ENCODE results near the gene LCP2. TPM values are rescaled to one million over a fixed set of nuclear protein-coding genes. Genes with fewer than 3 reads are reported as not detected.

The LCP2 gene
- total RNA-seq, 1 experiment from 2014 or later = not detected

DNA sequence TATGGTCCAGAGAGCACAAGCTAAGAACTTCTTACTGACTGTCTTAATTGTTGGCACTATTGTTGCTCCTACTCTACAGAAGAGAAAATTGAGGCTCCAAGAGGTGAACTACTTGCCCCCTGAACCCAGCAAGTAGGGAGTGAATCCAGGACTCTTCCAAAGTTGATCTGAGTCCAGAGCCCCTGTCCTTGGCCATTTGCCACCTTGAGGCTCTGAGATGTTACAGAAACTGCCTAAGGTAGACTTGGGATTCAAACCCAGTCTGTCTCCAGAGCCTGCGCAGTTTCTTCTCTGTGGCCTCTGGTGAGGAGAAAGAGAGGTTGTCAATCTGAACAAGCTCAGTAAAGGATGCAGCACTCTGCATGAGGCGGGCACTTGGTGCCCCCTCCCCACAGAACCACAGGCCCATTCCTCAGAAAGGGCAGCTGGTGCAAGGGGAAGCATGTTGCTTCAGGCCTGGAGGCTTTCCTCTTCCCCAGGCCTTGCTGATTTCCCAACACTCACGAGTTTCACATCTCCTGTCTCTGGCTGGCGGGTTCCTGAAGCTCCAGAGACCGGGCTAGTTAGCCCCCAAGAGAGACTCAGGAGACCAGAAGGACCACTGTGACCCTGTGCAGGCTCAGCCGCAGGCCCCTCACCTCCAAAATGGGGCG is 2.9 kb upstream of the LCP2 start:
- Histone ChIP-seq H3K79me2 (ENCODE audit: insufficient read depth, low read length) (no peaks in the 10 kb centered on the region), H3K4ac (ENCODE audit: low read depth, low read length) (no peak overlapping the region), H3T11ph (ENCODE audit: low read length) (no peak overlapping the region), H3K23me2 (ENCODE audit: insufficient read length, low read depth, low read length, poor library complexity, severe bottlenecking) (no peaks in the 10 kb centered on the region), H3K14ac (ENCODE audit: insufficient read depth, low read length) (no peak overlapping the region), H4K5ac (ENCODE audit: insufficient read length, low read depth, low read length) (no peak overlapping the region), H4K91ac (ENCODE audit: insufficient read length, low read depth, low read length) (no peak overlapping the region), H3K9ac (ENCODE audit: extremely low read depth, insufficient read length, low read length) (no peak overlapping the region), H3K9me3 (ENCODE audit: control insufficient read depth, low read depth, low read length) (no peaks in the 10 kb centered on the region), H2AK5ac (ENCODE audit: insufficient read length, low read length) (no peak overlapping the region), H3K18ac (ENCODE audit: insufficient read length, low read depth, low read length) (no peak overlapping the region), H4K20me1 (ENCODE audit: control insufficient read depth, insufficient read depth, insufficient read length) (no peaks in the 10 kb centered on the region), H4K8ac (replicated peaks; ENCODE audit: insufficient read length, low read depth, low read length) (no peak overlapping the region), H2BK120ac (ENCODE audit: low read depth, low read length, poor library complexity, severe bottlenecking) (no peak overlapping the region), H3K4me2 (ENCODE audit: insufficient read depth, insufficient read length, low read length) (no peak overlapping the region), H3K56ac (ENCODE audit: insufficient read length, low read depth, low read length) (no peak overlapping the region), H3K27me3 (ENCODE audit: insufficient read depth, low read length) (no peaks in the 10 kb centered on the region; the same call in 1 of the 2 replicates), H2BK5ac (ENCODE audit: insufficient read length, low read length) (no peak overlapping the region), H2BK20ac (ENCODE audit: low read depth, low read length, poor library complexity, severe bottlenecking) (no peak overlapping the region), H3K79me1 (ENCODE audit: insufficient read depth, low read depth, low read length, poor library complexity, severe bottlenecking) (no peaks in the 10 kb centered on the region), H3K27ac (ENCODE audit: insufficient read length, low read depth, low read length) (no peak overlapping the region), H2BK12ac (ENCODE audit: insufficient read length, low read depth, low read length) (no peak overlapping the region), H2BK15ac (ENCODE audit: low read depth, low read length) (no peak overlapping the region), H3K23ac (ENCODE audit: insufficient read length, low read depth, low read length) (no peak overlapping the region), H3K4me1 (ENCODE audit: insufficient read depth, low read length) (no peaks in the 10 kb centered on the region), H2AFZ (ENCODE audit: low read length) (no peak overlapping the region)
- Mint-ChIP-seq H3K36me3 (ENCODE audit: insufficient read depth in 1 of 3, low read depth in 3 of 3) (peaks cover 0 to 9% (median 0%) of the 10 kb centered on the region in 3 experiments; a peak in 2 of 7 replicates), H3K9me3 (peaks cover 6 to 8% of the 10 kb centered on the region in 2 experiments; a peak in 3 of 5 replicates), H3K27me3 (ENCODE audit: low read depth) (peaks cover 12% of the 10 kb centered on the region), H3K27ac (no peak overlapping the region), H3K4me1 (peaks cover 20 to 33% of the 10 kb centered on the region in 2 experiments), H3K4me3 (no peak overlapping the region)
- no peak for DNase-seq
- TF ChIP-seq, protein P1, sequence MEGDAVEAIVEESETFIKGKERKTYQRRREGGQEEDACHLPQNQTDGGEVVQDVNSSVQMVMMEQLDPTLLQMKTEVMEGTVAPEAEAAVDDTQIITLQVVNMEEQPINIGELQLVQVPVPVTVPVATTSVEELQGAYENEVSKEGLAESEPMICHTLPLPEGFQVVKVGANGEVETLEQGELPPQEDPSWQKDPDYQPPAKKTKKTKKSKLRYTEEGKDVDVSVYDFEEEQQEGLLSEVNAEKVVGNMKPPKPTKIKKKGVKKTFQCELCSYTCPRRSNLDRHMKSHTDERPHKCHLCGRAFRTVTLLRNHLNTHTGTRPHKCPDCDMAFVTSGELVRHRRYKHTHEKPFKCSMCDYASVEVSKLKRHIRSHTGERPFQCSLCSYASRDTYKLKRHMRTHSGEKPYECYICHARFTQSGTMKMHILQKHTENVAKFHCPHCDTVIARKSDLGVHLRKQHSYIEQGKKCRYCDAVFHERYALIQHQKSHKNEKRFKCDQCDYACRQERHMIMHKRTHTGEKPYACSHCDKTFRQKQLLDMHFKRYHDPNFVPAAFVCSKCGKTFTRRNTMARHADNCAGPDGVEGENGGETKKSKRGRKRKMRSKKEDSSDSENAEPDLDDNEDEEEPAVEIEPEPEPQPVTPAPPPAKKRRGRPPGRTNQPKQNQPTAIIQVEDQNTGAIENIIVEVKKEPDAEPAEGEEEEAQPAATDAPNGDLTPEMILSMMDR (conservative IDR thresholded peaks at IDR 0.05) = no peak
- no CpG with 5 or more reads among the region's 7 CpGs for whole genome bisulfite sequencing (ENCODE audit: extremely low coverage, insufficient read length, low lambda C conversion rate)

Measured in H9 (cell line).